OCI-LY3 (cell line): ENCODE measurements around the gene KIF3C.

Experiments
- CTCF ChIP-seq: fragments of 200-600, 300-600 bp; sonication (generic); IDR thresholded peaks from 2 replicates; pipeline ENCODE4 v1.5.1; 2014; ENCODE audit warnings: antibody characterized with exemption, low read length, low read depth
- EZH2phosphoT487 ChIP-seq: fragments of 200-600 bp; shearing (Covaris generic); IDR thresholded peaks from 2 replicates; pipeline ENCODE4 v1.6.1; 2018; ENCODE audit warnings: antibody characterized with exemption, mixed run types, low read depth

- TF ChIP-seq CTCF, result no peak
- TF ChIP-seq EZH2phosphoT487, result no peak
These were observed 44.0 kb downstream of the KIF3C start for GRCh38 chr2:25938345-25938744.
